Lung (tissue), 16 donors: ENCODE measurements around the gene ETV3L. TPM values are rescaled to one million over a fixed set of nuclear protein-coding genes. Genes with fewer than 3 reads are reported as not detected.

Source experiments
- ATAC-seq: fragments of 200-7000 bp; cut with Tn5 transposase; one replicate; pipeline ENCODE4 v1.9.1; 2020; ENCODE audit warnings: moderate number of reproducible peaks; ENCODE audit not compliant: insufficient read depth, low FRiP score
- DNase-seq, 3 donors: peaks; one replicate each; pipeline ENCODE4 v3.0.0-alpha.2; 2013 to 2017
- H3K27ac ChIP-seq, 2 donors: one replicate each; pipeline ENCODE4 v1.5.1; 2013; ENCODE audit warnings: mild to moderate bottlenecking in 2 of 2, moderate library complexity in 2 of 2, control low read depth in 1 of 2, inconsistent platforms in 1 of 2, low read depth in 1 of 2, low read length in 1 of 2
- H3K27me3 ChIP-seq, 3 donors: one replicate each; pipeline ENCODE4 v1.5.1; 2013; ENCODE audit warnings: low read length in 2 of 3; ENCODE audit not compliant: control insufficient read depth in 3 of 3, insufficient read depth in 3 of 3
- H3K36me3 ChIP-seq, 4 donors: one replicate each; pipeline ENCODE4 v1.5.1; 2013; ENCODE audit warnings: low read length in 4 of 4, mild to moderate bottlenecking in 1 of 4, moderate library complexity in 1 of 4; ENCODE audit not compliant: control insufficient read depth in 4 of 4, insufficient read depth in 4 of 4
- H3K4me1 ChIP-seq, 5 donors: one replicate each; pipeline ENCODE4 v1.5.1; 2013; ENCODE audit warnings: low read length in 5 of 5, mild to moderate bottlenecking in 2 of 5, moderate library complexity in 1 of 5; ENCODE audit not compliant: control insufficient read depth in 5 of 5, insufficient read depth in 5 of 5
- H3K4me3 ChIP-seq: one replicate; pipeline ENCODE4 v1.5.1; 2013; ENCODE audit warnings: mild to moderate bottlenecking, control low read depth, moderate library complexity
- H3K9ac ChIP-seq, 2 donors: one replicate each; pipeline ENCODE4 v1.5.1; 2013; ENCODE audit warnings: low read length in 2 of 2, control low read depth in 1 of 2; ENCODE audit not compliant: insufficient read depth in 1 of 2
- H3K9me3 ChIP-seq, 4 donors: one replicate each; pipeline ENCODE4 v1.5.1; 2013; ENCODE audit warnings: low read length in 3 of 4, mild to moderate bottlenecking in 1 of 4, moderate library complexity in 1 of 4; ENCODE audit not compliant: control insufficient read depth in 4 of 4, insufficient read depth in 3 of 4
- WGBS, 2 donors: extraction: QIAGEN DNeasy Blood & Tissue Kit; methylation state at CpG; one replicate each; pipeline ENCODE4 v1.1.7; 2013; 5-methylcytosine and 5-hydroxymethylcytosine counted together
- long read RNA-seq, 5 donors: transcript quantifications; one replicate each; lab custom pipeline, GENCODE V29; 2026
- polyA plus RNA-seq, 2 donors: library from polyadenylated mRNA; stranded (reverse); fragments of 200-250 nt; gene quantifications; one replicate each; pipeline ENCODE4 v1.2.1, GENCODE V29; 2013
- total RNA-seq, 2 donors: library from RNA; depleted of rRNA in 1 of 2; stranded (reverse); fragments of >200 nt in 1 of 2; gene quantifications; one replicate each; pipeline ENCODE4 v1.2.1, GENCODE V29; 2014 to 2021
- TF ChIP-seq, protein P1 (sequence below): IDR thresholded peaks from 2 replicates; pipeline ENCODE4 v1.5.1; 2012; ENCODE audit warnings: mild to moderate bottlenecking; ENCODE audit errors: control extremely low read depth, extremely low read depth
- donor health status: control.
- donor health status: control.
- donor health status: Bipolar disorder and iron deficiency.
- donor health status: healthy.
- donor health status: DM: yes; HTN: yes; CAD: no.

Gene ETV3L
- total RNA-seq (not detected), polyA plus RNA-seq (under 1 TPM in 1 of 2 donors, not detected in 1; 0.05 TPM)
- long read RNA-seq, donor 1 = 0 reads
- long read RNA-seq, donor 2 = 0 reads
- long read RNA-seq, donor 3 = 0 reads
- long read RNA-seq, donor 4 = 0 reads
- long read RNA-seq, donor 5 = 0 reads

DNA sequence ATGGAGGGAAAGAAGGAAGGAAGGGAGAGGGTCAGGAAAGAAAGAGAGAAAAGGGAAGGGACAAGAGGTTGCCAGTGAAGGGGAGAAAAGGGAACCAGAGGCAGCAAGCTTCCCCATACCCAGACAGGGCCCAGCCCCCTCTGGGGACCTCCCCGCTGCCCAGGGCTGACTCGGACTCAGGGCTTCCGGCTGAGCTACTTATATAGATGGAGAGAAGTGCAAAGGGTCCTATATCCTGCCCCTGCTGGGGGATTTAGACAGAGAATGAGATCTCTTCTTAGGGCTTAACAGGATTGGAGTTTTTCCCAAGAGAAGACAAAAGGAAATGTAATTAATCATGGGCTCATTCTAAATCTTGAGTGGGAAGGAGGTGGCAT is at the start of gene ETV3L:
Gene ETV3L (minus strand): TSS at position 176 of the 377 bp plus-strand sequence. CDS start 285 bp downstream, outside the sequence.
- Histone ChIP-seq H3K36me3 (no peaks in the 10 kb centered on the region), H3K9me3 (no peaks in the 10 kb centered on the region), H3K4me1 (no peaks in the 10 kb centered on the region), H3K27me3 (peaks cover 0 to 5% (median 0%) of the 10 kb centered on the region in 3 donors), H3K4me3 (no peak within 1 kb of the TSS), H3K27ac (no peak within 1 kb of the TSS), H3K9ac (no peak within 1 kb of the TSS)
- no peak for ATAC-seq
- TF ChIP-seq, protein P1, sequence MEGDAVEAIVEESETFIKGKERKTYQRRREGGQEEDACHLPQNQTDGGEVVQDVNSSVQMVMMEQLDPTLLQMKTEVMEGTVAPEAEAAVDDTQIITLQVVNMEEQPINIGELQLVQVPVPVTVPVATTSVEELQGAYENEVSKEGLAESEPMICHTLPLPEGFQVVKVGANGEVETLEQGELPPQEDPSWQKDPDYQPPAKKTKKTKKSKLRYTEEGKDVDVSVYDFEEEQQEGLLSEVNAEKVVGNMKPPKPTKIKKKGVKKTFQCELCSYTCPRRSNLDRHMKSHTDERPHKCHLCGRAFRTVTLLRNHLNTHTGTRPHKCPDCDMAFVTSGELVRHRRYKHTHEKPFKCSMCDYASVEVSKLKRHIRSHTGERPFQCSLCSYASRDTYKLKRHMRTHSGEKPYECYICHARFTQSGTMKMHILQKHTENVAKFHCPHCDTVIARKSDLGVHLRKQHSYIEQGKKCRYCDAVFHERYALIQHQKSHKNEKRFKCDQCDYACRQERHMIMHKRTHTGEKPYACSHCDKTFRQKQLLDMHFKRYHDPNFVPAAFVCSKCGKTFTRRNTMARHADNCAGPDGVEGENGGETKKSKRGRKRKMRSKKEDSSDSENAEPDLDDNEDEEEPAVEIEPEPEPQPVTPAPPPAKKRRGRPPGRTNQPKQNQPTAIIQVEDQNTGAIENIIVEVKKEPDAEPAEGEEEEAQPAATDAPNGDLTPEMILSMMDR = no peak
- no peak for DNase-seq
- WGBS, 2 donors = 27 to 59% methylated on average over 3 of the region's 3 CpGs

DNA sequence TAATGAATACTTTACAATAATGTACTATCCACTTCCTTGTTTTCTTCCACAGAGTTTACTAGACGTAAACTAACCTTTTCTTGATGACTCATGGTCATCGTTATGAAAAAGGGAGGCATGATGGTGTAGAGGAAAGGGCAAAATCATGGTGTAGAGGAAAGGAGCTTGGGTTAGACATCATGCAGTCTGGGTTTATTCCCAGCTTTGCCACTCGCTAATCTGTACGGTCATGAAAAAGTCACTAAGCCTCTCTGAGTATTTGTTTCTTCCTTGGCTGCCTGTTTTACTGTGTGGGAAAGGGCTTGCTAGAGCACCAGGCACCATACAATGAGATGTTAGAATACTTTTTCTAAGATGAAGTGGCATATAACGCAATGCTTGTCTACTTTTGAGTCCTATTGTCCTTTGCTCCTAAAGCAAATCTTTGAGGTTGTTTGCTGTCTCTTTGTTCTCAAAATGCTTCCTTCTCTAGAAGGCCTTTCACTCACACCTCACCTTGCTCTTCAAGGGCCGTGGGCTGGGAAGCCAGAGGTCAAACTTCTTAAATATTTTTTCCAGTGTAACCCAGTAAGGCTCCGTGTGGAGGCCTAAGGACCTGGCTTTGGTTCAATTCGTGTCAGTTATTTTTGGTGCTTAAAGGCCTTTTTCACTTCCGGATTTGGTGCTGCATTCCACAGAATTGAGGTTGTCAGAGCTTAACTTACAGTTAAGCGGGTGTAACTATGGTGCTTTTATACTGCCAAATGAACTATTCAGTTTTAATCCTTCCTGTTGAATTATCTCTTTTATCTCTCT is 48.5 kb upstream of the ETV3L start:
- ATAC-seq (no peak), DNase-seq (peak in 2 of 3 donors; percentile 65 to 77)
- 50 to 62% methylated on average over 10 of the region's 10 CpGs for WGBS, 2 donors
- TF ChIP-seq, protein P1 = no peak
- Histone ChIP-seq H3K4me1 (peaks cover 0 to 6% (median 0%) of the 10 kb centered on the region in 5 donors), H3K9ac (no peak overlapping the region), H3K27me3 (no peaks in the 10 kb centered on the region), H3K4me3 (no peak overlapping the region), H3K27ac (peak overlapping the region in 1 of 2 donors; percentile 24), H3K36me3 (no peaks in the 10 kb centered on the region), H3K9me3 (no peaks in the 10 kb centered on the region)

DNA sequence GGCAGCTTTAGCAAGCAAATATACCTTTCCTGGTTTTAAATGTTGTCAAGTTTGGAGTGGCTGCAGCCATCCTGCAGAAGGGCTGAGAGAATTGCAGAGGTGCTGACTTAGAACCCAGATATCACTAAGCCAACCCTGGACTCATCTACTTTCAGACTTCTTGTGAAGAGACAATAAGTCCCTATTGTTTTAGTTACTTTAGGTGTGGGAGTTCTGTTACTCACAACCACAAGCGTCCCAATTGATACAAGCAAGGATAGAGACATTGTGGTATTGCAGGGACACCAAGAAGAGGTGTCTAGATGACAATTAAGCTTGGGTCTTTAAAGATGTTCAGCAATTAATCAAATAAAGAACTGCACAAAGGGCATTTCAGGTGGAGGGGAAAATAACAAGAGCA is 47.4 kb upstream of the ETV3L start:
- Histone ChIP-seq H3K4me1 (peaks cover 0 to 6% (median 0%) of the 10 kb centered on the region in 5 donors), H3K36me3 (no peaks in the 10 kb centered on the region), H3K9me3 (no peaks in the 10 kb centered on the region), H3K4me3 (no peak overlapping the region), H3K27me3 (no peaks in the 10 kb centered on the region), H3K9ac (no peak overlapping the region), H3K27ac (no peak overlapping the region)
- ATAC-seq (no peak), DNase-seq (no peak)
- TF ChIP-seq, protein P1 = no peak
- 94 to 100% methylated on average over 1 of the region's 1 CpG for WGBS, 2 donors
